GM12873 (cell line): Measurements from ENCODE around the gene DDX54.

Experiments used
- TF ChIP-seq, protein P1 (sequence below): IDR thresholded peaks from 2 replicates; pipeline ENCODE4 v1.5.1; 2012; ENCODE audit warnings: low read depth, mild to moderate bottlenecking, moderate library complexity, low read length, control low read depth; ENCODE audit not compliant: insufficient read depth; ENCODE audit errors: missing control alignments

DDX54 gene

DNA sequence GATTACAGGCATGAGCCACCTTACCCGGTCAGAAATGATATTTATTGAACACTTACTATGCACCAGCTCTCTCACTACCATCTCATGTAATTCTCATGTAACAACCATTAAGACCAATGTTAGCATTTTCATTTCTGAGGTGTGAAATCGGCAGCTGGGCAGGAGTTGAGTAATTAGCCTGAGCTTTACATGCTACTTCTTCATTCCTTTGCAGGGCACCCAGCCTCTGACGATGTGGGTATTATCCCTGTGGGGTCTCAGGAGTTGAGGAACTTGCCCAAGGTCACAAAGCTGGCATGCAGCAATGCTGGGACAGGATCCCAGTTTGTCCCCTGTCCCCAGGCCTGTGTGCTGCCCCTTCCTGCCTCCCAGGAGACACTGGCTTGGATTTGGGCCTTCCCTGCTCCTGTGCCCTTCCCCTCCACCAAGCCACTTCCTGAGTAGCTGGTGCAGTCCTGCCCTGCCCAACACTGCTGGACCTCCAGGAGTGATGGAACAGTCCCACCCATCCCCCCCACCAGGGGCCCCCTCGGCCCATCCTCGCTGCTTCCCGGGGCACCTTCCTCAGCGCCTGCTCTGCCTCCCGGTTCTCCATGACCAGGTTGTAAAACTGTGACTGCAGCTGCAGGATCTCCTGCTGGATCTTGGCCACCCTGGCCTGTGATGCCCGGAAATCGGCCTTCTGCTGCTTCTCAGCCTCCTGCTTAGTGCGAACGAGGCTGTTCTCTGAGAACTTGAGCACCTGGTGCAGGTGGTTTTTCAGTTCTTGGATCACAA lies 14.9 kb upstream of the DDX54 start:
- TF ChIP-seq, protein P1, sequence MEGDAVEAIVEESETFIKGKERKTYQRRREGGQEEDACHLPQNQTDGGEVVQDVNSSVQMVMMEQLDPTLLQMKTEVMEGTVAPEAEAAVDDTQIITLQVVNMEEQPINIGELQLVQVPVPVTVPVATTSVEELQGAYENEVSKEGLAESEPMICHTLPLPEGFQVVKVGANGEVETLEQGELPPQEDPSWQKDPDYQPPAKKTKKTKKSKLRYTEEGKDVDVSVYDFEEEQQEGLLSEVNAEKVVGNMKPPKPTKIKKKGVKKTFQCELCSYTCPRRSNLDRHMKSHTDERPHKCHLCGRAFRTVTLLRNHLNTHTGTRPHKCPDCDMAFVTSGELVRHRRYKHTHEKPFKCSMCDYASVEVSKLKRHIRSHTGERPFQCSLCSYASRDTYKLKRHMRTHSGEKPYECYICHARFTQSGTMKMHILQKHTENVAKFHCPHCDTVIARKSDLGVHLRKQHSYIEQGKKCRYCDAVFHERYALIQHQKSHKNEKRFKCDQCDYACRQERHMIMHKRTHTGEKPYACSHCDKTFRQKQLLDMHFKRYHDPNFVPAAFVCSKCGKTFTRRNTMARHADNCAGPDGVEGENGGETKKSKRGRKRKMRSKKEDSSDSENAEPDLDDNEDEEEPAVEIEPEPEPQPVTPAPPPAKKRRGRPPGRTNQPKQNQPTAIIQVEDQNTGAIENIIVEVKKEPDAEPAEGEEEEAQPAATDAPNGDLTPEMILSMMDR = no peak

DNA sequence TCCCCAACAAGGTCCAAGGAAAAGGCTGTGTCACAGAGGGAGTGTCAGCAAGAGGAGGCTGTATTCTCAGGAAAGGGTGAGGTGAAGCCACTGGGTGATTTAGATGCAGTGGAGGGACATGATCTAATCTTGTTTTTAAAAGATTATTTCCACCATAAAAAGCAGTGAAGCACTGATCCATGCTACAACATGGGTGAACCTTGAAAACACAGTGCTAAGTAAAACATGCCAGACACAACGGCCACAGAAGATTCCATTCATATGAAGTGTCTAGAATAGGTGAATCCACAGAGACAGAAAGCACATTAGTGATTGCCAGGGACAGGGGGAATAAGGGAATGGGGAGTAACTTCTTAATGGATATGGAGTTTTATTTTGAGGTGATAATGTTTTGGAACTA lies 13.0 kb upstream of the DDX54 start:
- TF ChIP-seq, protein P1 = no peak

DNA sequence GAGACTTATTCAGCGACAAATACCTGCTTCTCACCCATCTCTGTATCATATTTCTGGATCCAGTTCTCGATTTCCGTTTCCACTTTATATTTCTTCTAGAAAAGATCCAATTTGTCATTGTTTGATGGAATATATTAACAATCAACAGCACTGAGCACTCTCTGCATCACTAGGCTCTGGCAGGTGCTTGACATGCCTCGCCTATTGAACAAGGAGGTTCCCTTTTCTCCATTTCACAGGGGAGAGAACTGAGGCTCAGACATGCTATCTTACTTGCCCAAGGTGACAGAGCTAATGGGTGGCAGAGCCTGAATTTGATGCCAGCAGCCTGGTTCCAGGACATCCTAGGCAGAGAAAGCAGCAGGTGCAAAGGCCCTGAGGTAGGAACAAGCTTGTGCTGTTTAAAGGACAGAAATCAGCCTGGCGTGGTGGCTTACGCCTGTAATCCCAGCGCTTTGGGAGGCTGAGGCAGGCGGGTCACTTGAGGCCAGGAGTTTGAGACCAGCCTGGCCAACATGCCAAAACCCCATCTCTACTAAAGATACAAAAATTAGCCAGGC lies 12.3 kb upstream of the DDX54 start:
- TF ChIP-seq, protein P1 = no peak

DNA sequence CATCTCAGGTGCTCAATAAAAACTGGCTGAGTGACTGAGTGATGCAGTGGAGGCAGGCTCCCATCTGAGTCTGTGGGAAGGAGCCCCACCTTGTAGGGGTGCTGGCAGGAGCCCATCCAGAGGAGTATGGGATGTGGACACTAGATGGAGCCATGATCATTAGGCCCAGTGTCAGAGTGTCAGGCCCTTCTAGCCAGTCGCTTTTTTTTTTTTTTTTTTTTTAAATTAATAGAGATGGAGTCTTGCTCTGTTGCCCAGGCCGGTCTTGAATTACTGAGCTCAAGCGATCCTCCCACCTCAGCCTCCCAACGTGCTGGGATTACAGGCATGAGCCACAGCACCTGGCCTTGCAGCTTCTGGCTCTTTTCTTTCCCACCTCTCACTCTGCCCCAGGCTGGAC lies 11.7 kb upstream of the DDX54 start:
- TF ChIP-seq, protein P1 = peak; percentile 81

DNA sequence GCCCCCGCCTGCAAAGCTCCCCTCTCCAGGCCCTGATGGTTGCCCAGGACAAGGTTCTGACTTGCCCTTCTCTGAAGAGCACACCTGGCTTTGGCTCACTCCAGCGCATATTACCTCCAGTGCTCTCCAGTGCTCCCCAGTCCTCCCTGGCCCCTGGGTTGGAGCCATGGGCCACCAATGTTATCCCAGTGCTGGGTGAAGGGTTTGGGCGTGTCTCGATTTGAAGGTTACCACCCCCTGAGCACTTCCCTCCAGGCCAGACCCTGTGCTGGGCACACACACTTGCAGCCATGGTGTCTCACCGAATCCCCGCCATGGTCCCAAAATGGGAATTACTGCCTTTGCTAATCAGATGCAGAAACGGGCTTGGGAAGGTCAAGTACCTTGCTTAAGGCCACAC lies 11.3 kb upstream of the DDX54 start:
- TF ChIP-seq, protein P1 = no peak

DNA sequence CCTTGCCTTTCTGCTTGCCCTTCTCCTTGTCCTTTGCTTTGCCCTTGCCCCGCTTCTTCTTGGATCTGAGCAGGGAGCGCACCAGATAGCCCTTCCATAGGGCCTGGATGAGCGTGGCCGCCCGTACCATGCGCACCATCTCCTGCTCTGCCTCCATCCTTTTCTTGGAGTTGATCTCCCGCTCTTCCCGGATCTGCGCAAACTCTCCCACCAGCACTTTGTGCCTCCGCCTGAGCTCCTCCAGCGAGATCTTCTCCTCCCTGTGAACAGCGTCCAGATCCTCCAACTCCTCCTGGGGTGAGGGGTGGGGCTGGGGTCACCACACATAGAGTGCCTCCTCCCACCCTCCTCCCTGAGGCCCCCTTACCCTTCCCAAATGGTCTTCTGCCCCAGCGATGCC lies 10.3 kb upstream of the DDX54 start:
- TF ChIP-seq, protein P1 = no peak

DNA sequence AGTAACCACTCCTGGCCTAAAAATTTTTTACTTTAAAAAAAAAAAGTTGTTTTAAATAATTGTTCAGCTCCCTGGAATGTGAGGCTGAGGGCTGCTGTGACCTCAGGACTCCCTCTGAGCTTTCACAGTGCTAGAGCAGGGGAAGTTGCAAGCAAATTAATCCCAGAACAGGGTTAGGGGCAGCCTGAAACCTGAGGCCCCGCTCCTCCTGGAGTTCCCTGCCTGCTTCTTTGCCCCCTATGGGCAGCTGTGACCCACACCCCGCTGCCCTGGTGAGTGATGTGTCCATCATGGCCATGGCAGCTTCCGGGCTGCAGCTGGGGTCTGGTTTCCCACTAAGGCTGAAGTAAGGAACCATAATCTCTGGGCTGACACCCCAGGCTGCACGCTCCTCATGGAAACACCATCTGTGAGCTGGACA lies 9.7 kb upstream of the DDX54 start:
- TF ChIP-seq, protein P1 = no peak
